Activated B cell treated with CpG ODN at 0.5 μM for 24 hours (primary cell): ENCODE measurements around the gene FHDC1. TPM values are rescaled to one million over a fixed set of nuclear protein-coding genes. Genes with fewer than 3 reads are reported as not detected.

Source experiments
- ATAC-seq: fragments of 200-7000 bp; cut with Tn5 transposase; one replicate; pipeline ENCODE4 v1.10.0; 2021; ENCODE audit warnings: low read depth, mild to moderate bottlenecking, moderate library complexity
- CTCF ChIA-PET: fragments of 350-600 bp; sonication (Branson Sonifier 250); formaldehyde crosslinking; loops from one replicate; lab custom pipeline; 2021; ENCODE audit warnings: antibody characterized with exemption; lab: Charles Lee
- POLR2A ChIA-PET: fragments of 350-600 bp; sonication (Branson Sonifier 250); formaldehyde crosslinking; loops from one replicate; lab custom pipeline; 2021; ENCODE audit warnings: antibody characterized with exemption; lab: Charles Lee
- DNase-seq: peaks from one replicate; pipeline ENCODE4 v3.0.0; 2022
- H3K27ac Mint-ChIP-seq: one replicate; pipeline ENCODE4 v1.8.0; 2020; ENCODE audit warnings: mixed read lengths
- H3K27me3 Mint-ChIP-seq: one replicate; pipeline ENCODE4 v1.8.0; 2021; ENCODE audit warnings: mixed read lengths
- H3K36me3 Mint-ChIP-seq: one replicate; pipeline ENCODE4 v1.8.0; 2021; ENCODE audit warnings: low read depth, mixed read lengths
- H3K4me1 Mint-ChIP-seq: one replicate; pipeline ENCODE4 v1.8.0; 2021; ENCODE audit warnings: mixed read lengths
- H3K4me3 Mint-ChIP-seq: one replicate; pipeline ENCODE4 v1.8.0; 2020; ENCODE audit warnings: mild to moderate bottlenecking, mixed read lengths
- H3K9me3 Mint-ChIP-seq: one replicate; pipeline ENCODE4 v1.8.0; 2020; ENCODE audit warnings: mixed read lengths
- intact Hi-C: fragments of 100-400 bp; cut with micrococcal nuclease; formaldehyde crosslinking; loops from one replicate; pipeline ENCODE4 v1.15.1; 2024
- total RNA-seq: library from RNA; stranded (reverse); gene quantifications from 2 replicates; pipeline ENCODE4 v1.2.3, GENCODE V29; 2022
- TF ChIP-seq, protein P1 (sequence below): fragments of 200-600 bp; IDR thresholded peaks from one replicate; pipeline ENCODE4 v1.8.0; 2022; ENCODE audit warnings: antibody characterized with exemption, mild to moderate bottlenecking

FHDC1 gene
- total RNA-seq, 1 donor from 2014 or later, result 0.33 TPM

DNA sequence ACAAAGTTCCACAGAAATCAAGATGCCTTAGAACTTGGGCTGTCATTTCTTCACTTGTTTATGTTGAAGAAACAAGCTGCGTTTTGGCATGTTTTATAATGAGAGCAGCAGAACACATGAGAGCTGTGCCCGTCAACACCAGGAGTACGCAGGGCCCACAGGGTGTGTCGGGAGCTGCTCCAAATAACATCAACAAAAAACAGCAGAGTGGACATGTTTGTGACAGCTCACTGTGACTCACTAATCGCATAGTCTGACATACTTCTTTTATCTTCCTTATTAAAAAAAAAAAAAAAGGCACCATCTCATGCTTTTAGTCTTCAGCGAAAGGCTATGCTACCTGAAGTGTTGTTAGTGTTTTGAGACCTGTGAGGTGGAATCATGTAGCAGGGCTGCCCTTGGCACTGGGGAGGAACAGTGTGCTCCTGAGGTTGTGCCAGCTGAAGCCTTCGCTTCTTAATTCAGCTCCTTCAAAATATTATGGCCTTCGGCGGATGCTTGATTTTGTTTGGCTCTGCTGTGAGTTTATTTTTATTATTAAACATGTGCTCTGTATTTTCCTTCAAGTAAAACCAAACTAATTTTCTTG is 32.8 kb downstream of the FHDC1 start:
- TF ChIP-seq, protein P1, sequence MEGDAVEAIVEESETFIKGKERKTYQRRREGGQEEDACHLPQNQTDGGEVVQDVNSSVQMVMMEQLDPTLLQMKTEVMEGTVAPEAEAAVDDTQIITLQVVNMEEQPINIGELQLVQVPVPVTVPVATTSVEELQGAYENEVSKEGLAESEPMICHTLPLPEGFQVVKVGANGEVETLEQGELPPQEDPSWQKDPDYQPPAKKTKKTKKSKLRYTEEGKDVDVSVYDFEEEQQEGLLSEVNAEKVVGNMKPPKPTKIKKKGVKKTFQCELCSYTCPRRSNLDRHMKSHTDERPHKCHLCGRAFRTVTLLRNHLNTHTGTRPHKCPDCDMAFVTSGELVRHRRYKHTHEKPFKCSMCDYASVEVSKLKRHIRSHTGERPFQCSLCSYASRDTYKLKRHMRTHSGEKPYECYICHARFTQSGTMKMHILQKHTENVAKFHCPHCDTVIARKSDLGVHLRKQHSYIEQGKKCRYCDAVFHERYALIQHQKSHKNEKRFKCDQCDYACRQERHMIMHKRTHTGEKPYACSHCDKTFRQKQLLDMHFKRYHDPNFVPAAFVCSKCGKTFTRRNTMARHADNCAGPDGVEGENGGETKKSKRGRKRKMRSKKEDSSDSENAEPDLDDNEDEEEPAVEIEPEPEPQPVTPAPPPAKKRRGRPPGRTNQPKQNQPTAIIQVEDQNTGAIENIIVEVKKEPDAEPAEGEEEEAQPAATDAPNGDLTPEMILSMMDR, result no peak
- H3K27me3 Mint-ChIP-seq, result peaks cover 2% of the 10 kb centered on the region
- no peaks in the 10 kb centered on the region for H3K36me3 Mint-ChIP-seq
- H3K9me3 Mint-ChIP-seq, result no peaks in the 10 kb centered on the region
- ChIA-PET CTCF (no interaction called here), POLR2A (no interaction called here)
- H3K27ac Mint-ChIP-seq, result no peak overlapping the region
- no peak for ATAC-seq
- DNase-seq, result no peak
- H3K4me3 Mint-ChIP-seq, result no peak overlapping the region
- peaks cover 6% of the 10 kb centered on the region for H3K4me1 Mint-ChIP-seq
- intact Hi-C loops, result no loop called here

DNA sequence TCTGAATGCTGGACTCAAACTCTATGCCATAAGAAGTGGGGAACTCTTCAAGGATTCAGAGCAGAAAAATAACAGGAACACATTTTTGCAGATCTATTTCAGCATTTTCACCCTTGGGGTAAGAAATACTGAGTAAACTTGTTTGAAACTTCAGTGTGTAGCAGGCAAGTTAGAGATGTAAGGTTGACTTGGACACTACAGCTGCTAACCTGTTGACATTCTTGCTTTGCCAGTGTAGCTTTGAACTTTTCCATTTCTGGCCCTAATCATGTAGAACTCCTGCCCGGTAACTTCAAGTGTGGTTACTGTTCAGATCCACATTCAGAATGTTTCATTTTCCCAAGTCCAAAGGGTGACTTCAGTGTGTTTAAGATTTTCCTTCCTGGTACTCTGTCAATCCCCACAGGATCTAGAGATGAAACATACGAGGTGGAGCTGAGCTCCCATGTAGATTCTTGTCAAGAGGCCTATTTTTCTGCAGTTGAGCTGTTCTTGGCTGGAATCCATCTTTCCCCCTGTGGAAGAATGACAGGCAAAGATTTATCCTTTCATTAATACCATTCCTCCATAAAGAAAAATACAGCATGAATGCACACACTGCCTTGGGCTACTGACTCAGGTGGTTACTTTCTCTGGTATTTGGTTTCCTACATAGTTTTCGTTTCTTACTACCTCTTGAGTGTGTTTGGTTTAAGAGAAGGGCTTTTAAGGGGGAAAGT is 34.1 kb downstream of the FHDC1 start:
- ChIA-PET POLR2A (no interaction called here), CTCF (no interaction called here)
- intact Hi-C loops, result no loop called here
- Mint-ChIP-seq H3K9me3 (no peaks in the 10 kb centered on the region), H3K4me1 (peaks cover 6% of the 10 kb centered on the region), H3K36me3 (no peaks in the 10 kb centered on the region), H3K27ac (no peak overlapping the region), H3K4me3 (no peak overlapping the region), H3K27me3 (peaks cover 2% of the 10 kb centered on the region)
- DNase-seq (no peak), ATAC-seq (no peak)
- TF ChIP-seq, protein P1, result no peak

DNA sequence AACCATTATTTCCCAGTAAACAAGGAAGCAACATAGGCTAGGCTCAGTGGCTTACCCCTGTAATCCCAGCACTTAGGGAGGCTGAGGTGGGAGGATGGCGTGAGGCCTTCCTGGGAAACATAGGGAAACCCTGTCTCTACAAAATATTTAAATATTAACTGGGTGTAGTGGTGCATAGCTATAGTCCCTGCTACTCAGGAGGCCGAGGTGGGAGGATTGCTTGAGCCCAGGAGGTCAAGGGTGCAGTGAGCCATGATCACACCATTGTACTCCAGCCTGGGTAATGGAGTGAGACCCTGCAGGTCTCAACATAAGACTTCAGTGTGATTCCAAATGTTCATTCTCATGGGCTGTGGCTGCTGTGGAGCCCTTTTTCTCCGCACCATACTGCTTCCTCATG is 34.9 kb downstream of the FHDC1 start:
- TF ChIP-seq, protein P1, result no peak
- ChIA-PET POLR2A (no interaction called here), CTCF (no interaction called here)
- Mint-ChIP-seq H3K4me1 (peaks cover 2% of the 10 kb centered on the region), H3K36me3 (no peaks in the 10 kb centered on the region), H3K27ac (no peak overlapping the region), H3K4me3 (no peak overlapping the region), H3K9me3 (no peaks in the 10 kb centered on the region), H3K27me3 (peaks cover 2% of the 10 kb centered on the region)
- no peak for DNase-seq
- no peak for ATAC-seq
- intact Hi-C loops, result no loop called here

DNA sequence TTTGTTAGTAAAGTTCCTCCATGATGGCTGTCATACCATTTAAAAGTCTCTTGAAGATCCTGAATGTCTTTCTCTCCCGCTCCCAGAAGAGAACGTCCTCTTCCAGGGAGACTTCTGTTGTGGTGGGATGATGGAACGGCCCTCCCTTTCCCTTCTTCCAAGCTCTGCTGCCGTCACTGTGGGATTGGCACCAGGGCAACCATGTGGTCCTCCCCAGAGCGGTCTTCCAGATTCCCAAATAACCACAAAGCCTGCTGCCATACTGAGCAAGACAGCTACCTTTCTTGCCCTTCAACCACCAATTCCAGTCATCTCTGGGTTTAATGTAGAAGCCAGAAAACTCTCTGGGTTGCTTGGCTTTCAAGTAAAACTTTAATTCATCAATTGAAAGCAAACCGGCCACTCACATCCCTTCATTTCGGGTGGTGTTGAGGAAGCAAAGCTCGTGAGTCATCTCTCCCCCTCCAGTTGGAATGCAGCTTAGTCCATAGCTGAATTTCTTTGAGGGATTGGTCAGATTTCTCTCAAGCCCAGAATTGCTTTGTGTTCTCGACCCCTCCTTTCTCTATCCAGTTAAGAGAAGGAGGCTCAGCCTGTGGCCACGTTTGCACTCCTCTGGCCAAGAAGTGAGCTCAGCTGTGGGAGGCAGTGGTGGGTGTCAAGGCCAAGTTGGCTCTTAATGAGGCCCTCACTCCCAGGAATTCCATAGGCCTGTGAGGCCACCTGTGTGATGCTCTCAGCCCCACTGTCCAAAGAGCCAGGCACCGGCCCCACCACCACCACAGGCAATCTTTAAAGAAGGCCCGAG is 36.9 kb downstream of the FHDC1 start:
- Mint-ChIP-seq H3K4me1 (no peaks in the 10 kb centered on the region), H3K27ac (no peak overlapping the region), H3K36me3 (no peaks in the 10 kb centered on the region), H3K9me3 (no peaks in the 10 kb centered on the region), H3K4me3 (no peak overlapping the region), H3K27me3 (peaks cover 2% of the 10 kb centered on the region)
- TF ChIP-seq, protein P1, result no peak
- ChIA-PET CTCF (no interaction called here), POLR2A (no interaction called here)
- ATAC-seq (no peak), DNase-seq (no peak)
- intact Hi-C loops, result no loop called here
